Glutamatergic neuron (in vitro differentiated cells): Measurements from ENCODE around the gene DOCK9. TPM values are rescaled to one million over a fixed set of nuclear protein-coding genes. Genes with fewer than 3 reads are reported as not detected.

Experiments used
- DNase-seq: peaks from one replicate; pipeline ENCODE4 v3.0.0; 2022
- H3K27ac Mint-ChIP-seq: one replicate; pipeline ENCODE4 v1.8.0; 2020; ENCODE audit warnings: mild to moderate bottlenecking, mixed read lengths, inconsistent platforms; ENCODE audit not compliant: unreplicated experiment
- H3K27me3 Mint-ChIP-seq: one replicate; pipeline ENCODE4 v1.8.0; 2020; ENCODE audit warnings: mild to moderate bottlenecking, moderate library complexity, mixed read lengths, inconsistent platforms; ENCODE audit not compliant: unreplicated experiment
- H3K36me3 Mint-ChIP-seq: one replicate; pipeline ENCODE4 v1.8.0; 2020; ENCODE audit warnings: mild to moderate bottlenecking, mixed read lengths, inconsistent platforms; ENCODE audit not compliant: unreplicated experiment
- H3K4me1 Mint-ChIP-seq: one replicate; pipeline ENCODE4 v1.8.0; 2020; ENCODE audit warnings: mild to moderate bottlenecking, low read depth, mixed read lengths, inconsistent platforms; ENCODE audit not compliant: unreplicated experiment
- H3K4me3 Mint-ChIP-seq: one replicate; pipeline ENCODE4 v1.8.0; 2020; ENCODE audit warnings: mild to moderate bottlenecking, mixed read lengths, inconsistent platforms; ENCODE audit not compliant: unreplicated experiment
- H3K9me3 Mint-ChIP-seq: one replicate; pipeline ENCODE4 v1.8.0; 2020; ENCODE audit warnings: mild to moderate bottlenecking, moderate library complexity, mixed read lengths, inconsistent platforms; ENCODE audit not compliant: unreplicated experiment
- total RNA-seq: library from RNA; stranded (reverse); fragmentation: NEBNext Ultra II Directional; extraction: Animal tissue kit (Norgen Biotek cat#: 25700); gene quantifications from one replicate; pipeline ENCODE4 v1.2.1, GENCODE V29; 2021; ENCODE audit not compliant: unreplicated experiment
- TF ChIP-seq, protein P1 (sequence below): fragments of 200-600 bp; sonication (generic); IDR thresholded peaks from one replicate; pipeline ENCODE4 v1.5.0; 2021; ENCODE audit not compliant: partially characterized antibody, unreplicated experiment

Gene DOCK9
- total RNA-seq, 1 donor from 2014 or later, result 4.5 TPM

DNA sequence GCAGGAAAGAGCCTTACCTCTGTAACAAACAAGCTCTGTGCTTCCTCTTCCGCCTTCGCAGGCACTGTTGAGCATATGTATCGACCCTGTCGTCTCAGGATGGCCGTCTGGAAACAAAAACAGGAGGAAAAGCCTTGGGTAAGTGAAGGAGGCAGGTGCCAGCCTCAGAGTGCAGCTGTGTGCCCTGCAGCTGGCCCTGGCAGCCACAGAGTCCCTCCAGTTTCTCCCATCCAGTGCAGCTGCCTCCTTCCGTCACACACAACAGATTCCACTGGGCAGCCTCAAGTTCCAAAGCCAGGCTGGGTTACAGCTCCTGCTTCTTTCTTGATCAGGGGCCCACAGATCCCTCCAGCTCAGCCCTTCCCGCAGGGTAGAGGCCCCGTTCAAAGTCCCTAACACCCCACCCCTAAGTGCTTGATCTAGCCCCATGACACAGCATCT is 47.7 kb downstream of the DOCK9 start:
- Mint-ChIP-seq H3K9me3 (no peaks in the 10 kb centered on the region), H3K27ac (no peak overlapping the region), H3K4me1 (no peaks in the 10 kb centered on the region), H3K27me3 (no peaks in the 10 kb centered on the region), H3K4me3 (no peak overlapping the region), H3K36me3 (no peaks in the 10 kb centered on the region)
- DNase-seq, result no peak
- TF ChIP-seq, protein P1, sequence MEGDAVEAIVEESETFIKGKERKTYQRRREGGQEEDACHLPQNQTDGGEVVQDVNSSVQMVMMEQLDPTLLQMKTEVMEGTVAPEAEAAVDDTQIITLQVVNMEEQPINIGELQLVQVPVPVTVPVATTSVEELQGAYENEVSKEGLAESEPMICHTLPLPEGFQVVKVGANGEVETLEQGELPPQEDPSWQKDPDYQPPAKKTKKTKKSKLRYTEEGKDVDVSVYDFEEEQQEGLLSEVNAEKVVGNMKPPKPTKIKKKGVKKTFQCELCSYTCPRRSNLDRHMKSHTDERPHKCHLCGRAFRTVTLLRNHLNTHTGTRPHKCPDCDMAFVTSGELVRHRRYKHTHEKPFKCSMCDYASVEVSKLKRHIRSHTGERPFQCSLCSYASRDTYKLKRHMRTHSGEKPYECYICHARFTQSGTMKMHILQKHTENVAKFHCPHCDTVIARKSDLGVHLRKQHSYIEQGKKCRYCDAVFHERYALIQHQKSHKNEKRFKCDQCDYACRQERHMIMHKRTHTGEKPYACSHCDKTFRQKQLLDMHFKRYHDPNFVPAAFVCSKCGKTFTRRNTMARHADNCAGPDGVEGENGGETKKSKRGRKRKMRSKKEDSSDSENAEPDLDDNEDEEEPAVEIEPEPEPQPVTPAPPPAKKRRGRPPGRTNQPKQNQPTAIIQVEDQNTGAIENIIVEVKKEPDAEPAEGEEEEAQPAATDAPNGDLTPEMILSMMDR, result no peak

DNA sequence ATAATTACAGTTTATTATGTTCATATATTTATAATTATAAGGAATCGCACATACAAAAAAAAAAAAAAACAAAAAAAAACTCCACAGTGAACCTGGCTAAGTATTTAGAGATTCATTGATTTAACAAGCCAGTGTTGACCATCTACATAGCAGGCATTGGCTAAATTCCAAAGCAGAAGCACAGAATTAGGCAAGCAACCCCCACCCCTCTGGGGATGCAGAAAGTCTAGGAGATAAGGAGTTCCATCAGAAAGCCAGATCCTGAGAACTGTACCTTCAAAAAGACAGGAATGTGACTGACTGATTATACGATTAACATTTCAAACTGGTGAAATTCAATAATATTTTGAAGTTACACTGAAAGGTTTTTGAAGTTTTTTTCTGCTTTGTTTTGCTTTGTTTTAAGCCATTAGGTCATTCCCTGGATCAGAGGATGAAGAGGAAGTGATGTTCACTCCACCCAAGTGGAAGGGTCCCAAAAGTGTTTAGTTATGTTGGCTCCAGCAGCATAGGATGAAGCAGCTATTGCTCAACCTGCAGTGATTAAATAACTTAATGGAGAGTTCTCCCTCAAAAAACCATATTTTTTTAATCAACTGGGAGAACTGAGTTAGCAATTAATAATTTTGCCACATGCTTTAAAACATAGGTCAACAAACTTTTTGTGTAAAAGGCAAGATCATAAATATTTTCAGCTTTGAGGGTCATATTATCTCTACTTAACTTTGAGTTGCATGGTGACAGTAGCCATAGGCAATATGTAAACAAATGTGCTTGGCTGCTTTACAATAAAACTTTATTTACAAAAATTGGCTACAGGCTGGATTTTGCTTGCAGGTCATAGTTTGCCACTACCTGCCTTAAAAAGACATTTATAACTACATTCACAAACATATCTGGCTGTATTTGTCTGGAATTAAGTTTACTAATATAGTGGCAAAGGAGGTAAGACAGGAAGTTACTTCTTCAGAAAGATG is 49.6 kb downstream of the DOCK9 start:
- Mint-ChIP-seq H3K27me3 (no peaks in the 10 kb centered on the region), H3K9me3 (no peaks in the 10 kb centered on the region), H3K4me3 (no peak overlapping the region), H3K27ac (no peak overlapping the region), H3K36me3 (no peaks in the 10 kb centered on the region), H3K4me1 (peaks cover 8% of the 10 kb centered on the region)
- no peak for DNase-seq
- TF ChIP-seq, protein P1, result no peak

DNA sequence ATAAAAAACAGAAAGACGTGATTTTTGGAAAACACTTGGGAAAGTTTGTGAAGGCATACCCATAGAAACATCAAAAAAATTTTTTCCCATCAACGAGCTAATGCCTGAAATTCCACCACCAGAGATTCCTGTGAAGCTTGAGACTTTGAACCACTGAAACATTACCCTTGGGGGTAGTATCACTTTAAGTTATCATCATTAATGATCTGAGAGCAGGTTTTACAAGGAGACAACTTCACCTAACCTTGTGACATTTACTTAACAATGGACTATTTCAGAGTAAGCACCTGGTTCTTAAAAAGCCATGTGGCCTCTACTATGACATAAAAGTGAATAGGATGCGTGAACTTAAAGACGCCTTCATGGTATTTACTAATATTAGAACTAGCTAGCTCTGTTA is 51.9 kb downstream of the DOCK9 start:
- H3K36me3 Mint-ChIP-seq, result no peaks in the 10 kb centered on the region
- no peak overlapping the region for H3K27ac Mint-ChIP-seq

DNA sequence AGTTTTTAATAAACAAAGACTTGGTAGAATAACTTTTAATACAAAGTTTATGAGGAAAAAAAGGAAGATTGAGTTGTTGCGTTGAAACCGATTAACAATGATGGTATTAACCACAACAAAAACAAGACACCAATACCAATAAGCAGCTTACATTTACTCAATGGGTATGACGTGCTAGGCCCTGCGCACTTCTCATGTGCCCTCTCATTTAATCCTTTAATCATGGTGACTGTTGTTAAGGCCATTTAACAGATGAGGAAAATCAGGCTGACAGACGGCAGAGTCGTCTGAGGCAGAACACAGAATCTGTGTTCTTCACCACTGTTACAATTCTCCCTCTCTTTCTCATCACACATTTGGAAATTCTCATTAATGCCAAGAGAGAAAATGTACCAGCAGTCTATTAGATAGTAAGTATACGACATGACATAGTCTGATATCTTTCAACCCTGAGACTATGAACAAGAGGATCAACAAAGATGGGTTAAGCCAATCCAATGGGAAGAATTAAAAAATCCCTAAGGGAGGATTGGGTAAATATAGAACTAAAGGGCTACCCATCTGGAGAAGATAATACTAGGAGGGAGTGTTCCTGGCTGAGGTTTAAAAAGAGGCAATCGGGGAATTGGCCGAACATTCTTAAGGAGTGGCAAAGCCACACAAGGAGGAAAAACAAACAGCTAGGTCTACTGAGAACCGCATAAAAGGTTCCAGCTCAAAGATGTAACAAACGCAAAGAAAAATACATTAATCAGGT is 54.0 kb downstream of the DOCK9 start:
- no peak for DNase-seq
- TF ChIP-seq, protein P1, result no peak
- no peaks in the 10 kb centered on the region for H3K36me3 Mint-ChIP-seq
- no peak overlapping the region for H3K4me3 Mint-ChIP-seq
- no peaks in the 10 kb centered on the region for H3K27me3 Mint-ChIP-seq
- H3K4me1 Mint-ChIP-seq, result peaks cover 8% of the 10 kb centered on the region
- no peak overlapping the region for H3K27ac Mint-ChIP-seq
- no peaks in the 10 kb centered on the region for H3K9me3 Mint-ChIP-seq

More for the DNA sequence above, 51.9 kb downstream of the DOCK9 start:
- no peak overlapping the region for H3K4me3 Mint-ChIP-seq
- peaks cover 8% of the 10 kb centered on the region for H3K4me1 Mint-ChIP-seq
- H3K9me3 Mint-ChIP-seq, result no peaks in the 10 kb centered on the region
- H3K27me3 Mint-ChIP-seq, result no peaks in the 10 kb centered on the region
- DNase-seq, result no peak
- TF ChIP-seq, protein P1, result no peak

DNA sequence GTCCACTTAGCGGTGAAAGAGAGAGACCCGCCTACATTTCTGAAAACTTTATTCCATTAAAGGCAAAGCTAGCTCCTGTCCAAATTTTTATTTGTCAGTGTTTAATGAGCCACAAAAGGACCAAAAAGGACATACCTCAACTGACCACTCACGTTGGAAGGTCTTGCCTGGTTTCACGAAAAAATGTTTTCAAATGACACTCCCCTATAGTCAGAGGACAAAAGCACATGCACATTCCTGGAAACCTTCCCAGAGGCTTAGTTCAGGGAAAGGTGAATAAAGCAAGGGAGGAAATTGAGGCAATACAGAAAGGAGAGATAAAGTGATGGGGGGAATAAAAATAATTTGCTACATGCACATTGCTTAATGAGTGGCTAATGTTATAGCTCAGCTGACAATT is 55.6 kb downstream of the DOCK9 start:
- Mint-ChIP-seq H3K9me3 (no peaks in the 10 kb centered on the region), H3K4me1 (peaks cover 12% of the 10 kb centered on the region)
- DNase-seq, result no peak

More for the DNA sequence above, 55.6 kb downstream of the DOCK9 start:
- TF ChIP-seq, protein P1, result no peak
- Mint-ChIP-seq H3K27me3 (peaks cover 2% of the 10 kb centered on the region), H3K27ac (no peak overlapping the region), H3K36me3 (no peaks in the 10 kb centered on the region), H3K4me3 (no peak overlapping the region)
